SK-N-MC (cell line): ENCODE data around the gene PPP1R13L.

Experiments used
- EZH2 ChIP-seq: fragments of 200-600 bp; sonication (generic); IDR thresholded peaks from one replicate; pipeline ENCODE4 v1.6.1; 2017; ENCODE audit warnings: antibody characterized with exemption
- FOXP2 ChIP-seq: optimal IDR thresholded peaks from 2 replicates; pipeline ENCODE3; 2011; ENCODE audit warnings: mild to moderate bottlenecking, moderate library complexity; ENCODE audit not compliant: insufficient read depth; ENCODE audit errors: extremely low read length, control extremely low read depth
- POLR2AphosphoS5 ChIP-seq: IDR thresholded peaks from 2 replicates; pipeline ENCODE4 v1.6.1; 2012; ENCODE audit warnings: mild to moderate bottlenecking, low read depth, low read length, borderline replicate concordance

GRCh38 chr19:45355910-45356309 is 49.0 kb downstream of the PPP1R13L start:
- TF ChIP-seq POLR2AphosphoS5 (no peak), EZH2 (no peak), FOXP2 (no peak)
